ENCODE data around the gene SESTD1. TPM values are rescaled to one million over a fixed set of nuclear protein-coding genes. Genes with fewer than 3 reads are reported as not detected.

SESTD1 gene
- total RNA-seq: 10 to 100 TPM; 14.7 to 25.2 (median 19.0) TPM
- 25.3 TPM for total RNA-seq (2013)

GRCh38 chr2:179264368-179265081, at the start of gene SESTD1:
Gene SESTD1, minus strand, starts transcription at chr2:179264832. Its CDS starts 72,991 bp downstream, at chr2:179191841.
- Histone ChIP-seq H3K36me3 (ENCODE audit: control insufficient read depth, insufficient read depth, low read length) (no peaks in the 10 kb centered on the region), H3K27ac (ENCODE audit: low read length) (peak within 1 kb of the TSS; percentile 64), H3K4me1 (ENCODE audit: control insufficient read depth, insufficient read depth, low read length) (peaks cover 14% of the 10 kb centered on the region), H3K4me3 (ENCODE audit: low read length) (peak within 1 kb of the TSS; percentile 51), H3K27me3 (ENCODE audit: control insufficient read depth, insufficient read depth, low read length) (no peaks in the 10 kb centered on the region), H3K9me3 (ENCODE audit: control insufficient read depth, insufficient read depth, low read length) (no peaks in the 10 kb centered on the region)
- no peak for TF ChIP-seq CTCF (IDR thresholded peaks at IDR 0.05)
- under 1% methylated on average over 96 of the region's 96 CpGs for WGBS (ENCODE audit: insufficient coverage)
- Mint-ChIP-seq H3K27ac (peak within 1 kb of the TSS; percentile 65 to 84), H3K27me3 (ENCODE audit: low read depth in 2 of 2) (peaks cover 7 to 11% of the 10 kb centered on the region in 2 donors), H3K36me3 (no peaks in the 10 kb centered on the region), H3K4me1 (peaks cover 13 to 35% of the 10 kb centered on the region in 2 donors), H3K4me3 (peak within 1 kb of the TSS; percentile 95), H3K9me3 (no peaks in the 10 kb centered on the region)
- intact Hi-C loops (cut with micrococcal nuclease): no loop called here
- DNase-seq: peak; percentile 54 to 67
- ATAC-seq: peak; percentile 76 to 78 (median 77)

- Mint-ChIP-seq H3K27ac (no peak overlapping the region), H3K27me3 (ENCODE audit: low read depth in 2 of 2) (peaks cover 5 to 22% of the 10 kb centered on the region in 2 donors)
These were observed 48.4 kb upstream of the SESTD1 start for GRCh38 chr2:179313057-179313456.

GRCh38 chr2:179311101-179311500, 46.5 kb upstream of the SESTD1 start:
- DNase-seq: no peak
- intact Hi-C loops (cut with micrococcal nuclease): no loop called here
- Histone ChIP-seq H3K4me3 (ENCODE audit: low read length) (no peak overlapping the region), H3K9me3 (ENCODE audit: control insufficient read depth, insufficient read depth, low read length) (no peaks in the 10 kb centered on the region), H3K36me3 (ENCODE audit: control insufficient read depth, insufficient read depth, low read length) (no peaks in the 10 kb centered on the region), H3K27me3 (ENCODE audit: control insufficient read depth, insufficient read depth, low read length) (no peaks in the 10 kb centered on the region), H3K27ac (ENCODE audit: low read length) (no peak overlapping the region), H3K4me1 (ENCODE audit: control insufficient read depth, insufficient read depth, low read length) (no peaks in the 10 kb centered on the region)
- Mint-ChIP-seq H3K27ac (no peak overlapping the region), H3K4me3 (no peak overlapping the region), H3K4me1 (no peaks in the 10 kb centered on the region), H3K27me3 (ENCODE audit: low read depth in 2 of 2) (peaks cover 5 to 17% of the 10 kb centered on the region in 2 donors), H3K9me3 (no peaks in the 10 kb centered on the region), H3K36me3 (peaks cover 7% of the 10 kb centered on the region)
- no peak for TF ChIP-seq CTCF (IDR thresholded peaks at IDR 0.05)
- no peak for ATAC-seq
- no CpG with 5 or more reads among the region's 1 CpG for WGBS (ENCODE audit: insufficient coverage)

More at GRCh38 chr2:179313057-179313456, 48.4 kb upstream of the SESTD1 start:
- DNase-seq (no peak), ATAC-seq (no peak)
- Mint-ChIP-seq H3K4me1 (no peaks in the 10 kb centered on the region), H3K9me3 (no peaks in the 10 kb centered on the region), H3K4me3 (no peak overlapping the region), H3K36me3 (peaks cover 7% of the 10 kb centered on the region)
- H3K9me3 ChIP-seq (ENCODE audit: control insufficient read depth, insufficient read depth, low read length): no peaks in the 10 kb centered on the region
- H3K27me3 ChIP-seq (ENCODE audit: control insufficient read depth, insufficient read depth, low read length): no peaks in the 10 kb centered on the region
- no peaks in the 10 kb centered on the region for H3K4me1 ChIP-seq (ENCODE audit: control insufficient read depth, insufficient read depth, low read length)
- no peak for TF ChIP-seq CTCF (IDR thresholded peaks at IDR 0.05)
- no peaks in the 10 kb centered on the region for H3K36me3 ChIP-seq (ENCODE audit: control insufficient read depth, insufficient read depth, low read length)
- intact Hi-C loops (cut with micrococcal nuclease): no loop called here
- no peak overlapping the region for H3K27ac ChIP-seq (ENCODE audit: low read length)
- no peak overlapping the region for H3K4me3 ChIP-seq (ENCODE audit: low read length)
